Suprapubic skin (tissue), 4 donors: ENCODE measurements around the gene NIPAL4.

ENCODE experiments used
- EP300 ChIP-seq: sonication (generic); formaldehyde crosslinking; IDR thresholded peaks from one replicate; pipeline ENCODE4 v1.6.1; 2017; ENCODE audit warnings: antibody characterized with exemption
- POLR2A ChIP-seq, 2 donors: fragments of 450-650 bp; IDR thresholded peaks; one replicate each; pipeline ENCODE4 v1.6.1; 2017; ENCODE audit warnings: antibody characterized with exemption in 2 of 2, mild to moderate bottlenecking in 2 of 2, moderate library complexity in 2 of 2
- POLR2AphosphoS5 ChIP-seq, 3 donors: sonication (generic); formaldehyde crosslinking; IDR thresholded peaks; one replicate each; pipeline ENCODE4 v1.6.1; 2017; ENCODE audit warnings: antibody characterized with exemption in 3 of 3
- TF ChIP-seq, protein P1 (sequence below), 2 donors: fragments of 200-600 bp in 1 of 2; fragments of 450-650 bp in 1 of 2; sonication (generic) in 1 of 2; IDR thresholded peaks; one replicate each; pipeline ENCODE4 v1.5.1; 2016 to 2019; ENCODE audit warnings: antibody characterized with exemption in 2 of 2, mild to moderate bottlenecking in 1 of 2, moderate library complexity in 1 of 2

DNA sequence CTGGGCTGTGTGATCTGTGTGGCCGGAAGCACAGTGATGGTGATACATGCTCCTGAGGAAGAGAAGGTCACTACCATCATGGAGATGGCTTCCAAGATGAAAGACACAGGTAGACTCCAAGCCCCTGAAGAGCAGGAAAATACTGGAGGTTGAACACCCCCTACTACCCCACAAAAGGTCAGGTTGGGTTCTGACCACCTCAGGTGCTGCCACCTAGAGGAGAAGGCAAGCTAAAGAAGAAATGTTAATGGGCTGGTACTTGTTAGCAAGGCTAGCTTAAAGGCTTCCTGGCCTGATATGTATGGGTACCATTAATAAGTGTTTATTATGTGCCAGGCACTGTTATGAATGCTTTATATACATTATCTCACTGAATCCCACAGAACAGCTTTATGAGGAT is 11.7 kb downstream of the NIPAL4 start:
- no peak for TF ChIP-seq EP300
- TF ChIP-seq, protein P1, sequence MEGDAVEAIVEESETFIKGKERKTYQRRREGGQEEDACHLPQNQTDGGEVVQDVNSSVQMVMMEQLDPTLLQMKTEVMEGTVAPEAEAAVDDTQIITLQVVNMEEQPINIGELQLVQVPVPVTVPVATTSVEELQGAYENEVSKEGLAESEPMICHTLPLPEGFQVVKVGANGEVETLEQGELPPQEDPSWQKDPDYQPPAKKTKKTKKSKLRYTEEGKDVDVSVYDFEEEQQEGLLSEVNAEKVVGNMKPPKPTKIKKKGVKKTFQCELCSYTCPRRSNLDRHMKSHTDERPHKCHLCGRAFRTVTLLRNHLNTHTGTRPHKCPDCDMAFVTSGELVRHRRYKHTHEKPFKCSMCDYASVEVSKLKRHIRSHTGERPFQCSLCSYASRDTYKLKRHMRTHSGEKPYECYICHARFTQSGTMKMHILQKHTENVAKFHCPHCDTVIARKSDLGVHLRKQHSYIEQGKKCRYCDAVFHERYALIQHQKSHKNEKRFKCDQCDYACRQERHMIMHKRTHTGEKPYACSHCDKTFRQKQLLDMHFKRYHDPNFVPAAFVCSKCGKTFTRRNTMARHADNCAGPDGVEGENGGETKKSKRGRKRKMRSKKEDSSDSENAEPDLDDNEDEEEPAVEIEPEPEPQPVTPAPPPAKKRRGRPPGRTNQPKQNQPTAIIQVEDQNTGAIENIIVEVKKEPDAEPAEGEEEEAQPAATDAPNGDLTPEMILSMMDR (IDR thresholded peaks at IDR 0.05): peak in 1 of 2 donors; percentile 36
- no peak for TF ChIP-seq POLR2A (IDR thresholded peaks at IDR 0.05)
- TF ChIP-seq POLR2AphosphoS5 (IDR thresholded peaks at IDR 0.05): no peak
